PC-9 (cell line): Measurements from ENCODE around the gene SIAE.

Source experiments
- CTCF ChIP-seq: fragments of 200-600 bp; sonication (generic); conservative IDR thresholded peaks from 2 replicates; pipeline ENCODE4 v1.6.1; 2017; ENCODE audit warnings: mixed run types, antibody characterized with exemption, mild to moderate bottlenecking, moderate library complexity
- EZH2 ChIP-seq: fragments of 200-600 bp; sonication (generic); IDR thresholded peaks from 2 replicates; pipeline ENCODE4 v1.8.0; 2017; ENCODE audit warnings: antibody characterized with exemption, low read depth

- TF ChIP-seq CTCF, result no peak
- no peak for TF ChIP-seq EZH2
These were observed 16.5 kb downstream of the SIAE start for GRCh38 chr11:124656774-124657630.
